GM18517 (cell line): Measurements from ENCODE around the gene LYST.
"Not testable (repeated sequence)": the region's sequence is repeated elsewhere in the genome, so short reads cannot be mapped to it uniquely, and the experiment has no call there.

Experiments used
- ATAC-seq: cut with Tn5 transposase; IDR thresholded peaks from one replicate; pipeline ENCODE4 v1.9.1; 2021; ENCODE audit warnings: mild to moderate bottlenecking, moderate library complexity; ENCODE audit not compliant: unreplicated experiment

Gene LYST, protein sequence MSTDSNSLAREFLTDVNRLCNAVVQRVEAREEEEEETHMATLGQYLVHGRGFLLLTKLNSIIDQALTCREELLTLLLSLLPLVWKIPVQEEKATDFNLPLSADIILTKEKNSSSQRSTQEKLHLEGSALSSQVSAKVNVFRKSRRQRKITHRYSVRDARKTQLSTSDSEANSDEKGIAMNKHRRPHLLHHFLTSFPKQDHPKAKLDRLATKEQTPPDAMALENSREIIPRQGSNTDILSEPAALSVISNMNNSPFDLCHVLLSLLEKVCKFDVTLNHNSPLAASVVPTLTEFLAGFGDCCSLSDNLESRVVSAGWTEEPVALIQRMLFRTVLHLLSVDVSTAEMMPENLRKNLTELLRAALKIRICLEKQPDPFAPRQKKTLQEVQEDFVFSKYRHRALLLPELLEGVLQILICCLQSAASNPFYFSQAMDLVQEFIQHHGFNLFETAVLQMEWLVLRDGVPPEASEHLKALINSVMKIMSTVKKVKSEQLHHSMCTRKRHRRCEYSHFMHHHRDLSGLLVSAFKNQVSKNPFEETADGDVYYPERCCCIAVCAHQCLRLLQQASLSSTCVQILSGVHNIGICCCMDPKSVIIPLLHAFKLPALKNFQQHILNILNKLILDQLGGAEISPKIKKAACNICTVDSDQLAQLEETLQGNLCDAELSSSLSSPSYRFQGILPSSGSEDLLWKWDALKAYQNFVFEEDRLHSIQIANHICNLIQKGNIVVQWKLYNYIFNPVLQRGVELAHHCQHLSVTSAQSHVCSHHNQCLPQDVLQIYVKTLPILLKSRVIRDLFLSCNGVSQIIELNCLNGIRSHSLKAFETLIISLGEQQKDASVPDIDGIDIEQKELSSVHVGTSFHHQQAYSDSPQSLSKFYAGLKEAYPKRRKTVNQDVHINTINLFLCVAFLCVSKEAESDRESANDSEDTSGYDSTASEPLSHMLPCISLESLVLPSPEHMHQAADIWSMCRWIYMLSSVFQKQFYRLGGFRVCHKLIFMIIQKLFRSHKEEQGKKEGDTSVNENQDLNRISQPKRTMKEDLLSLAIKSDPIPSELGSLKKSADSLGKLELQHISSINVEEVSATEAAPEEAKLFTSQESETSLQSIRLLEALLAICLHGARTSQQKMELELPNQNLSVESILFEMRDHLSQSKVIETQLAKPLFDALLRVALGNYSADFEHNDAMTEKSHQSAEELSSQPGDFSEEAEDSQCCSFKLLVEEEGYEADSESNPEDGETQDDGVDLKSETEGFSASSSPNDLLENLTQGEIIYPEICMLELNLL (N-terminal part only)

DNA sequence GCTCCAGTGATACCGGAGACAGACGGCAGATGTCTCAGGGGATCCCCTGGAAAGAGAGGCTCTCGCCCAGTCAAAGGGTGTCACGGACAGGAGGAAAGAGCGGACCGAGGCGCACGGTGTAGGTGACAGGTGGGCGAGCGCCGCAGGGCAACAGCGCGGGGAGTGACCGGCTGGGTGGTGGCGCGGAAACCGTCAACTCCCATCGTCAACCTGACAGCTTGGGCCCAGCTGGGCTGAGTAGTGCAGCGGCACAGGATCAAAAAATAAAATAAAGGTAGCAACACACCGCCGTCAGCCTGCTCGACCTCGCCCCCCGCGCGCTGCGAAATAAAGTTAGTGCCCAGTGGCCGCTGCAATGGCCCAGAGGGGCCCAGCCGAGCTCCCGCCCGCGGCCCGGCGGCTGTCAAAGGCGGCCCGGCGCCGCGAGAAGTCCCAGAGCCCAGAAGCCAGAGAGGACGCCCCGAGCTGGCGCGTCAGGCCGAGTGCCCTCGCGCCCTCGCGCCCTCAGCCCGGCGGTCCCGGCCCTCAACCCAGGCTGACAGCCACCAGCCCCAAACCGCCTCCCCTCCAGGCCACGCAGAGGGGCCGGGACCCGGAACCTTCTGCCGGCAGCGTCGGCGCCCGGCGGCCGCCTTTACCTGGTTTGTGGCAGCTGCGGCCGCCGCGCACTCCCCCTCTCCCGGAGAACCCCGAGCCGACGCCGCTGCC is at the start of gene LYST:
Gene LYST (minus strand): TSS at position 702 of the 708 bp plus-strand sequence. CDS start 36,489 bp downstream, outside the sequence.
- ATAC-seq, result peak; percentile 40

DNA sequence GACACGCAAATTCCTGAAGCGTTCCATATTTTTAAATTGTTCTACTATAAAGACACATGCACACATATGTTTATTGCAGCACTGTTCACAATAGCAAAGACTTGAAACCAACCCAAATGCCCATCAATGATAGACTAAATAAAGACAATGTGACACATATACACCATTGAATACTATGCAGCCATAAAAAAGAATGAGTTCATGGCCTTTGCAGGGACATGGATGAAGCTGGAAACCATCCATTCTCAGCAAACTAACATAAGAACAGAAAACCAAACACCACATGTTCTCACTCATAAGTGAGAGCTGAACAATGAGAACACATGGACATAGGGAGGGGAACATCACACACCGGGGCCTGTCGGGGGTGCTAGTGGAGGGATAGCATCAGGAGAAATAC is 48.8 kb upstream of the LYST start:
- not testable (repeated sequence) for ATAC-seq

DNA sequence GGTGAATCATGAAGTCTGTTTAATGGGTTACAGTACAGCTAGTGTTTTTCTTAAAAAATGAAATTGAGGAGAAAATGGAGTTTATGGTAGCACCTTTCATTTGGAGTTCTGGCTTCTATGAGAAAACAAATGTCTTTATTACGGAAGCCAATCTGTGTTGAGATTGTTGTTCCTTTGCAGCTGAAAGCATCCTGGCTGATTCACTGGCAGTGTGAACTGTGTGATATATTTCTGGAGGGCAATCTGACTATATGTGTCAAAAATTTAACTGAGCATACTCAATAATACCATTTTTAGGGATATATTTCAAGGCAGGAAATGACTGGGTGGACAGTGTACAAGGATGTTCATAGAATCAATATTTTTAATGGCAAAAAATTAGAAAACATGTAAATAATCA is 46.6 kb upstream of the LYST start:
- no peak for ATAC-seq

DNA sequence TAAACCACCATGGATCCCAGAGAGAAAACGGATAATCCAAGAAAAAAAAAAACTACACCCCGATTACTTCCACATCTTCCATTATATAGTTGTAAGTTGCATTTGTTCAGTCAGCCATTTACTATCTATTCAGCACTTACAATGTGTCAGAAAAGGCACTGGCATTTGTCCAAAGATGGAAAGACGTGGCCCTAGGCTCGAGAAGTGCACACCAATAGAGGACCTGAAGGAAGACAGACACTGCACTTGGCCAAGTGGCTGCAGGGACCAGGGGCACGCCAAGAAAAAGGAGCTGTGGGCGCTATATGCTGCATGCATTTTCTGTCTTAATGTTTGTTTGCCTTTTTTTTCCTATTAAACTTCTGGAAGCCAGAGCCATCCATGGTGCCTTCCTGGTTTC is 45.2 kb upstream of the LYST start:
- no peak for ATAC-seq

DNA sequence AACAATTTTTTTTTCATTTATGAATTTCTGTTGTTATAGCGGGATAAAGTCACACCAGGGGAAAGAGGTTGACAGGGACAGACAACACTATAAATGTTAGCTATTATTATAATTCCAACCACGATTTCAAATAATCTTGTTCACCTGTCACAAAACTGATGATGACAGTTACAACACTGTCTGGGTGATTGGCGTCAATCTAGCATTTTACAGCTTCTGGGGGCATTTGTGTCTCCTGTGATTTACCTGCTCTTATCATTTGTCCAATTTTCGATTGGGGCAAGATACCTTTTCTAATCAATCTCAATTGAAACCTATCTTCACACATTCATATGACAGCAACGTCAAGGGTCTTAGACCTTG is 44.6 kb upstream of the LYST start:
- ATAC-seq, result no peak

DNA sequence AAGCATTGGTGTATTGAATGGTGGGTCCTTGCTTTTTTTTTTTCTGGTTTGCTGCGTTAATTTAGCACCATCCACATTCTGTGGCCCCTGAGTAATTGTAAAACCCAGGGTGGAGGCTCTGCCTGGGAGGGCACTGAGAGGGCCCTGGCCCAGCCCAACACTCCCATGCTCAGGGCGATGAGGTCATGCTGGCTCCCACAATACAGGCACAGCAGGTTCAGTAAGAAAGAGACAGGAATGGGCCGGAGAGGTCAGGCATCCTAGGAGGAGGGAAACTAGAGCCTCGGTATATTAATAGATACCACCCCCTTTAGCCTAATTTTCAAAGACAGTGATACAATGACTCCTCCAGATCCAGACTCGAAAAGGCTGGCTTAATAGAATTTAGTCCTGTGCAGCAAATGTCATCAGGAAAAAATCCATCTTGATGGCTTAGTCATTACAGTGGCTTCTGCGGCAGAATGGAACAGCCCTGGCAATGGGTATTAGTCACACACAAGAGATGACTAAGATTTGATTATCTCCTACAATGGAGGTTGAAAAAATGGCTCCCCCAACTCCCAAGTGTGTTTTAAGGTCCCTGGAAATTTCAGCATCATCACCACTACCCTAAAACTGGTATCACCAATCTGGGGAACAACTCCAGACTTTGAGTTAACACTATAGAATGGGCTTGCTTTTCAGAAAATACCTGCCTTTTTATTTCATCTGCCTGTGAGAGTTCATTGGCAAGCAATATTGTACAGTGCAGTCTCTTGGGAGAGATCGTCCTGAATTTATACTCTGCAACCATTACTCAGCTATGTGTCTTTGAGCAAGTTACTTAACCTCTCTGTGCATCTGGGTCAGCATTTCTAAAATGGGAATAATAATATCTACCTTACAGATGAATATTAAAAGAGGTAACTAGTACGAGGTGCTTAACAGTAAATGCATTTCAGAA is 43.9 kb upstream of the LYST start:
- no peak for ATAC-seq

DNA sequence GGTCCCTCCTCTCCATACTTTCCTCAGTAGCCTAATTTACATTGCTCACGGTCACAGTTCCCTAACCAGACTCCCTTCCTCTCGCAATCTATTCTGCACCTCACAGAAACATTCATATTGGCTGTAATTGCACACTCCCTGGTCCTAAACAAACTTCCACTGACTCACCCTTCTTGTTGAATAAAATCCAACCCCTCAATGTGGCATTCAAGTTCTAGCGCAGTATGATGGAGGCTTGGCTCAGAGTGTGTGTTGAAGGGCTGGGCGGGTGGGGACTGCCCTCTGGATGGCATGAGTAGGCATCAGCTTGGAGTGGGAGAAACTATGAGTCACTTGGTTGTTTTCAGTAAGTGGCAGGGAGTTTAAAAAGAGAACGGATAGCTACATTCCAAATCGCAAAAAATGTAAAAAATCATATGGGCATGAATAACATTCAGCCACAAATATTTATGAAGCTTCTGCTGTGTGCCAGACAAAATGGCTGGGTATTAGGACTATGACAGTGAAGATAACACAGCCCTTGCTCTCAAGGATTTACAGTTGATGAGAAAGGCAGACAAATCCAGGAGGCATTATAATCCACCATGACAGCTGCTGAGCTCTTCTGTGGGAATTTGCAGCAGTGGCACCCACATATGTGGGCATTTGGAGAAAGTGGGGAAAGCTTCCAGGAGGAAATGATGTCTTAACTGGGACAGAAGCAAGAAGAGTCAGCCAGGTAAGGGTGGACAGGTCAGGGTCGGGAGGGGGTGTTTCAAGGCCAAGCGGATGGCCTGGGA is 42.2 kb upstream of the LYST start:
- no peak for ATAC-seq

DNA sequence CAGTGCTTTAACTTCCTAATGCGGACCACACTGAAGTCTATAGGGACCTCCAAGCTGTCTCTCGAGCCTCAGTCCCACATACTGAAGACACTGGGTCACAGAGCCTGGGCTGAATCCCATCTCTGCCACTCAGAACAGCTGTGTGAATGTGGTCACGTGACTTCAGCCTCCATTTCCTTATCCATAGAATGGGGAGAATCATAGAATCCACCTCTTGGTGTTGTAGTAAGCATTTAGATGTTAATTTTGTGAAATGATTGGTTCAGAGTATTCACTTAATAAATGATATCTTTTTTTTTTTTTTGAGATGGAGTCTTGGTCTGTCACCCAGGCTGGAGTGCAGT is 41.2 kb upstream of the LYST start:
- ATAC-seq, result no peak

DNA sequence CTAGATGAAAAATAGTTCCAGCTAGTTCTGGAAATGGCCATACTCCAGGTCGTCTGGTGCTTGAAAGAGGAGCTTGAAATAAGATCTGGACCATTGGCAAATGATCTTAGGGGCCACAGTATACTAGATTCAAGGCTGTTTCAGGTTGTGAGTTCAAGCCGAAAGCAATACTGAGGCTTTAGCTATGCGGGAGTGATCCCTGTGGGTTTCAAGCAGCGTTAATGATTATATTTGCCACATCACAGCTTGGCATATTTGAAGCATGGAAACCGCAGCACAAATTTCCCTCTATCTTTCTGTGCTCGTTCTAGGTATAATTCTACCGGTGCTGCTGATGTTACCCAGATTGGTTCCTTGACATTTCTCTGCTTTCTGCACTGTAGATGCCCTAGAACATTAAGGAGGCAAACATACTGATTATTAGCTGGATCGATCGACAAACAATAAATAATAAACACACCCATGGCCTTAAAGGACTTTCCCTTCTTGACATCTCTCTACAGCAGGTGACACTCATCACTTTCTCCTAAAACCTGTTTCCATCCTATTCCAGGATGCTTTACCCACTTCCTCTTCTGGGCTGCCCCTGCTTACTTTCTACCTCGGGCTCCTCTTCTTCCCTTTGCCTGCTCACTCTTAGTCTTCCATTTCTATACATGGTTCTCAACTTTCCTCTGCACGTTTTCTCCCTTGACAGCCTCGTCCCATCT is 40.6 kb upstream of the LYST start:
- no peak for ATAC-seq

DNA sequence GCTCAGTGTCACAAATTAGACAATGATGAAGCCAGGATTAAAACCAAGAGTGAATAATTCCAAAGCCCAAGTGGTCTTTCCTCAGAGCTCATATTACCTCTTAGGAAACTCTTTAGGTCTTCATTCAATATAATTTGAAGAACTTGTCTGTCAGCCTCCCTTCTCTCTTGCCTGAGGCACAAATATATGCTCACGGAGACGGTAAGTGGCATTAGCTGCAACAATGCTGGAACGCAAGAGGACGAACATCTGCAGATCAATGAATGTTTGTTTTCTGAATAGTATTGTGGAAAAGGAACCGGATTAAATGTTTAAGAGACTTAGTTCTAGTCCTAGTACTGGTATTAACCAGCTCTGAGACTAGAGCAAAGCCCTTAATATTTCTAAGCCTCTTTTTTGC is 39.7 kb upstream of the LYST start:
- no peak for ATAC-seq

DNA sequence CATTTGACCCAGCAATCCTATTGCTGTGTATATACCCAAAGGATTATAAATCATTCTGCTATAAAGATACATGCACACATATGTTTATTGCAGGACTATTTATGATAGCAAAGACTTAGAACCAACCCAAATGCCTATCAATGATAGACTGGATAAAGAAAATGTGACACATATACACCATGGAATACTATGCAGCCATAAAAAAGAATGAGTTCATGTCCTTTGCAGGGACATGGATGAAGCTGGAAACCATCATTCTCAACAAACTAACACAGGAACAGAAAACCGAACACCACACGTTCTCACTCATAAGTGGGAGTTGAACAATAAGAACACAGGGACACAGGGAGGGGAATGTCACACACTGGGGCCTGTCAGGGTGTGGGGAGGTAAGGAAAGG is 37.1 kb upstream of the LYST start:
- ATAC-seq, result not testable (repeated sequence)

DNA sequence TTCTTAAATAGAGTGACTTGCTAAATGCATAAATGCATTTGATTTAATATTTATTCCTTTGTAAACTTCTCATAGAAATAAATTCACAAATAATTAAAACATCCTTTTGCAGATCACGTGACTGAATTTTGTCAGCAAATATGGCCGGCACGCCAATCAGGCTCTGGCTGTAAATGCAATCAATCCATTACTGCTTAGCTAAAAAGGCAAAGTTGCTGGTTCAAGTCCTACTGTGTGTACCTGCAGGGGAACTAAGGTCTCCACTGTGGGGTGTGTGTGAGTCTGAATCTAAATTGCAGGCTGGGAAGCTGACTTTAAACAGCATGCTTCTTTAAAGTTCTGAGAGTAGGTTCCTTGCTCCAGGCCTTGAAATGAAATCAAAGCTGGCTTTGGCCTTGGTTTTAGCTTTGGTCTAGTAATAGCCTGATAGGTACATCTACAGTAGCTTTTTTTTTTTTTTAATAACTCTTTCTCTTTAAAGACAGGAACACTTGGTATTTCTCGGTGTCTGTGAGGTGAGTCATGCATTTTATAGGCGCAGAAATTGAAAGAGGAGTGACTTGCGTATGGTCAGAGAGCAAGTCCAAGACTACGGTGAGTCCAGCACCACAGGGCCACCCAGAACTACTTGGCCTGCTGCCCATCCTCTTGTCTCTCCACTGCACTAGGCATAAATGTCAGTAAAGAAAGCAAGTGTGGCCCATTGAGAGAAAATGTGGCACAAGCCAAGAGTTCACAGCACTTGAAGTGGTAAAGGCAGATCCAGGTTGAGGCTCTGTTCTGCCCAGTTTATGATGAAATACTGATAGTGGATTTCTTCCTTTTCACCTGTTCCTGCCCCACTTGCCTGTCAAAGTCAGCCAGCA is 36.2 kb upstream of the LYST start:
- ATAC-seq, result no peak

DNA sequence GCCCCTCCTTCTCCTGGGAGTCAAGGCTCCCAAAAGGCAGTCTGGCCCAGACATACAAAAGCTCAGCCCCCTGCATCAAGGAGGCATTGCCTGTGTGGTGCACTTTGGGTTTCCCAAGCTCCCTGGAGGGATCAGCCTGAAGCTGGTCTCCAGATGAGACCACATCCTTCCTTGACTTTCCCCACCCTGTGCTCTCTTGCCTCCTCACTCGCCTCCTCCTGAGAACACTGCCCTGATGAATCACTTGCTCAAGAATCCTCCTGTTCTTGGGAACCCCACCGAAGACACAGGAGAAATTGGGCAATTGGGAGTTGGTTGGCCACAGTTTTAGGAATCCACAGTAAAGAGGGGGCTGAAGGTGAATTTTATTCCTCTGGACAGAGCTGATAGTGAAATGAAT is 34.8 kb upstream of the LYST start:
- ATAC-seq, result no peak

DNA sequence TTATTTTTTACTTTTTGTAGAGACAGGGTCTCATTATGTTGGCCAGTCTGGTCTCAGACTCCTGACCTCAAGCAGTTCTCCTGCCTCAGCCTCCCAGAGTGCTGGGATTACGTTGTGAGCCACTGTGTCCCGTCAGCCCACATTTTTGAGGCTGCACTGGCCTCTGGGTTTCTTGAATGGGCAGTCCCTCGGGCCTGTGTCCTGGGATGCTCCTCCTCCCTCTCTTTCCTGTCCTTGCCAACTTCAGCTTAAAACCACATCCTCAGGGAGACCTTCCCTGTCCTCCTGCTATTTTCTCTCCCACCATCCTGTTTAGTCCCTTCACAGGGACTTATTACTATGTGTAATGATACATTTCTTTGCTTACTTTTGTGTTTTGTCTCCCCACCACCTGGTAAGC is 31.4 kb upstream of the LYST start:
- ATAC-seq, result no peak

DNA sequence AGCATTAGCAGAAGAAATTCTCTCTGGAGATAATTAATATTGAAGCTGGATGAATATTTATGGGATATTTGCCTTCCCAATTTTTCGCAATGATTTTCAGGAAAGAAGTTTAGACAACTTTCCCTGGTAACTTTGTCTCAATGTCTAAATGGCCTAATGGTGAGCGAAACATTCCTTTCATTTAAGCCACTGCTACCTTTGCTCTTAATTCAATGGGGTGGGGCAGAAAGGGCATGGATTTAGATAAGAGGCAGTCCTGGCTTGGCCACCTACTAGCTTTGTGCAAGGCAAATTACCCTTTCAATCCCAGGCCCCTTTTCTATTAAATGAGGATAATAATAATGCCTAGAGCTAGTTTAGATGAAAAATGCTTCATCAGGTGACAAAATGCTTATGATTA is 27.1 kb upstream of the LYST start:
- no peak for ATAC-seq

DNA sequence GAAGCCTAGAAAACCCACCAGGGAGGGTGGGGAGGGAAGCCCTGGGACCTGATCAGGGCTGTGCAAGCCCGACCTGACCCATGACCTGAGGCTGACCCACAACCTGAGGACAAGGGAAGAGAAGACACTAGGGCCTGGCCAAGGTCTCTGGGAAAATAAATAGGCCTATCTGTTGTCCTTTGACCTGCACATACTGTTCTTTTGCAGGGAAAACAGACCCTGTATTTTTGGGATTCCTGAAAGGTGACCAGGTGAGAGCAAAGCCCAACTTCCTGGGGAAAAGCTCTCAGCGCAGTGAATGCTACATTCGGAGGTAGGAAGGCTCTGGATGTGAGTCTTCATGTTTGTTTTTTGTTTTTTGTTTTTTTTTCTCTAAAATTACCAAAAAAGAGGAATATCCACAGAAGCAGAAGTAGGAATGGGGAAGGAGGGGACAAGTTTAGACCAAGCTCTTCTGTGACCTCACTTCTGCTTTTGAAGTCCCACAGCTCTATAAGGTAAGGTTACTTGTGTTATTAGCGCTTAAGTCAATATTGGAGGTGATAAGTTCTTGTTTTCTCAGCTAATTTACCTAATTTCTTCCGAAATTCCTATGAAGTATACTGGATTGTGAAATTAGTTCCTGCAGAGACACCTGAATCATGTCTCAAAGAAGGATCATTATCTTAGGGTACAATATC is 26.2 kb upstream of the LYST start:
- no peak for ATAC-seq

DNA sequence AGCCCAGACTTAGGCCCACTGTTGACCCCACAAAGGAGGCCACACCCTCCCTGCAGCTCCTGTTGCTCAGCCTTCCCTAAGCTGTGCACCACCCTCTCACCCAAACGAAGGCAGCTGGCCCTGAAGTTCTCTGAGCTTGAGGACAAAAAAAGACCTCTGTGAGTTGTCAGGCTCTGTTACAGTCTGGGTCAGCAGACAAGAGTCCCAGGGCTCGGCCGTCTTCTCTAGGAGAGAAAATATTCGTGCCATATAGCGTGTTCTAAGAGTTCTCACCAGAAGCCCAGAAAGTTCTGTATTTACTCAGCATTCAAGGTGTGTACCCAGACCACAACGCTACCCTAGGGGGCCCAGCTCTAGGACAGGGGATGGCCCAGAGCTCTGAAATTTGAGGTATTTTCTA is 25.5 kb upstream of the LYST start:
- ATAC-seq, result peak; percentile 43
